GM18508 (cell line): Measurements from ENCODE around the gene ZNF783.
"Not testable (repeated sequence)": the region's sequence is repeated elsewhere in the genome, so short reads cannot be mapped to it uniquely, and the experiment has no call there.

ENCODE experiments used
- ATAC-seq: cut with Tn5 transposase; IDR thresholded peaks from one replicate; pipeline ENCODE4 v1.9.1; 2021; ENCODE audit warnings: moderate number of reproducible peaks; ENCODE audit not compliant: insufficient read depth, unreplicated experiment

ZNF783 gene

GRCh38 chr7:149295481-149295850, 33.5 kb downstream of the ZNF783 start:
- no peak for ATAC-seq

GRCh38 chr7:149296368-149296767, 34.4 kb downstream of the ZNF783 start:
- no peak for ATAC-seq

GRCh38 chr7:149297034-149297755, 35.2 kb downstream of the ZNF783 start:
- no peak for ATAC-seq

GRCh38 chr7:149300620-149301285, 38.8 kb downstream of the ZNF783 start:
- no peak for ATAC-seq

GRCh38 chr7:149302222-149302621, 40.2 kb downstream of the ZNF783 start:
- ATAC-seq, result no peak

GRCh38 chr7:149302865-149303264, 40.9 kb downstream of the ZNF783 start:
- ATAC-seq, result no peak

GRCh38 chr7:149304006-149304405, 42.0 kb downstream of the ZNF783 start:
- ATAC-seq, result no peak

- ATAC-seq, result no peak
Observed at GRCh38 chr7:149306854-149307253, 44.9 kb downstream of the ZNF783 start.

- ATAC-seq, result no peak
Observed at GRCh38 chr7:149307775-149308501, 45.9 kb downstream of the ZNF783 start.

- no peak for ATAC-seq
Observed at GRCh38 chr7:149310113-149310836, 48.3 kb downstream of the ZNF783 start.

- ATAC-seq, result no peak
Observed at GRCh38 chr7:149310990-149311573, 49.1 kb downstream of the ZNF783 start.

GRCh38 chr7:149313981-149314380, 52.0 kb downstream of the ZNF783 start:
- ATAC-seq, result no peak

GRCh38 chr7:149316606-149317005, 54.6 kb downstream of the ZNF783 start:
- no peak for ATAC-seq

GRCh38 chr7:149317496-149317895, 55.5 kb downstream of the ZNF783 start:
- no peak for ATAC-seq

- ATAC-seq, result no peak
Observed at GRCh38 chr7:149317986-149318672, 56.1 kb downstream of the ZNF783 start.

- ATAC-seq, result no peak
Observed at GRCh38 chr7:149319376-149319775, 57.4 kb downstream of the ZNF783 start.

GRCh38 chr7:149320313-149321124, 58.5 kb downstream of the ZNF783 start:
- ATAC-seq, result no peak

- not testable (repeated sequence) for ATAC-seq
Observed at GRCh38 chr7:149321125-149321905, 59.3 kb downstream of the ZNF783 start.
